ENCODE measurements around the gene CD101.

Gene CD101

DNA sequence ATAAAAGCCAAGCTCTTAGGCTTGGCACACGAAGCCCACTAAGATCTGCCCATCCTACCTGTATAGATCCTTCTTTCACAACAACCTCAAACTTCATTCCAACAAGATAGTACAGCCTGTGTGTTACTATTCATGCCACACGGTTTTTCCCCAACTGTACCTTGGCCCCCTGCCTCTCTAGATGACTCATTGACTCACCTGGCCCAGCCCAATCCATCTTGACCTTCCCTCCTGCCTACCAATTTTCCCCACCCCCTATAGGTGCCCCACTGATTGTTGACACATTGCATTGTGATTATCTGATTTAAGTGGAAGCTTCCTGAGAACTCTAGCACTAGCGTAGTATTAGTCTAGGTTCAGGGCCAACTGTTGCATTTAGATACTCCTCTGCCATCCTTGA lies 2.0 kb upstream of the CD101 start:
- no peaks in the 10 kb centered on the region for H3K27me3 ChIP-seq (ENCODE audit: control insufficient read depth, insufficient read depth, low read length)
- peaks cover 18% of the 10 kb centered on the region for H3K4me1 ChIP-seq (ENCODE audit: control insufficient read depth, insufficient read depth, low read length)
- H3K9ac ChIP-seq (ENCODE audit: low read depth, low read length), result no peak overlapping the region
- no peak overlapping the region for H3K4me3 ChIP-seq (ENCODE audit: low read depth, low read length)
- no peak overlapping the region for H3K27ac ChIP-seq (ENCODE audit: low read depth, low read length)
- H3K36me3 ChIP-seq (ENCODE audit: control insufficient read depth, insufficient read depth, low read length), result no peaks in the 10 kb centered on the region
- no peaks in the 10 kb centered on the region for H3K9me3 ChIP-seq (ENCODE audit: control insufficient read depth, insufficient read depth, low read length)

DNA sequence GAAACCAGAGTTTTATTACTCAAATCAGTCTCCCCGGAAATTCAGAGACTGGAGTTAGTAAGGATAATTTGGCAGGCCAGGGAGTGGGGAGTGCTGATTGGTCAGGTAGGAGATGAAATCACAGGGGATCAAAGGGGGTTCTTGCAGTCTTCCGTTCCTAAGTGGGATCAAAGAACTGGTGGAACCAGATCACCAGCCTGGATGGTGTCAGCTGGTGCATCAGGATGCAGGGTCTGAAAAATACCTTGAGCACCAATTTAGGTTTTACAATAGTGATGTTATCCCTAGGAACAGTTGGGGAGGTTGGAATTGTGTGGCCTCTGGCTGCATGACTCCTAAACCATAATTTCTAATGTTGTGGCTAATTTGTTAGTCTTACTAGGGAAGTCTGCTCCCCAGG lies 1.4 kb upstream of the CD101 start:
- Histone ChIP-seq H3K9ac (ENCODE audit: low read depth, low read length) (no peak overlapping the region), H3K36me3 (ENCODE audit: control insufficient read depth, insufficient read depth, low read length) (no peaks in the 10 kb centered on the region), H3K27ac (ENCODE audit: low read depth, low read length) (no peak overlapping the region), H3K4me3 (ENCODE audit: low read depth, low read length) (no peak overlapping the region), H3K9me3 (ENCODE audit: control insufficient read depth, insufficient read depth, low read length) (no peaks in the 10 kb centered on the region), H3K27me3 (ENCODE audit: control insufficient read depth, insufficient read depth, low read length) (no peaks in the 10 kb centered on the region), H3K4me1 (ENCODE audit: control insufficient read depth, insufficient read depth, low read length) (peaks cover 18% of the 10 kb centered on the region)

DNA sequence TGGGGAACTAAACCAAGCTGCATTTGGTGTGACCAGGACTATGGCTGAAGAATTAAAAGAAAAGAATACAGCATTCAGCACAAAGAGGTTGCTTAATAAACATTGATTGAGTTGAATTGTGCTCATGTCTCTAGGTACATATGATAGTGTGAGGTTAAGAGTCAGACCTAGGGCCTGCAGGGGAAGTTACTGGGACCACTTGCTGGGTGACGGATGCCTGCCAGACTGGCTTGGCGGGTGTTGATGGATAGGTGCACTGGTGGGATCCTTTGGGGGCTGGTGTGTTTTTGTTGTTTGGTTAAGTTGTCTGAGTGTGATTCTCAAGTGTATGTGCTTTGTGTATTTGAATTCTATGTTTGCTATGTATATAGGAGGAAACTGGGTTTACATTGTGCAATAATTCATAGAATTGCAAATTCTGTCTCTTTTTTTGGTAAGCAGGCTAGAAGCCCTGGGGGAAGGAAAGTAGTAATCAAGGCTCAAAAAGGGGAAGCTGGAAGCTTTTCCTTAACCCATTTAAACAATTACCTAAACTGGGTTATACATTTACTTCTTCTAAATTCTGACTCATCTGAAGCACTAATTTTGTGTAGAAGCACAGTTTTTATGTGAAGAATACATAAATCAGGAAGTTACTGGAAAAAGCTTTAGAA lies 1.8 kb downstream of the CD101 start:
- no peaks in the 10 kb centered on the region for H3K27me3 ChIP-seq (ENCODE audit: control insufficient read depth, insufficient read depth, low read length)
- H3K4me3 ChIP-seq (ENCODE audit: low read depth, low read length), result no peak overlapping the region
- H3K36me3 ChIP-seq (ENCODE audit: control insufficient read depth, insufficient read depth, low read length), result no peaks in the 10 kb centered on the region
- peak overlapping the region; percentile 22 for H3K27ac ChIP-seq (ENCODE audit: low read depth, low read length)
- H3K9ac ChIP-seq (ENCODE audit: low read depth, low read length), result no peak overlapping the region
- peaks cover 18% of the 10 kb centered on the region for H3K4me1 ChIP-seq (ENCODE audit: control insufficient read depth, insufficient read depth, low read length)
- H3K9me3 ChIP-seq (ENCODE audit: control insufficient read depth, insufficient read depth, low read length), result no peaks in the 10 kb centered on the region

DNA sequence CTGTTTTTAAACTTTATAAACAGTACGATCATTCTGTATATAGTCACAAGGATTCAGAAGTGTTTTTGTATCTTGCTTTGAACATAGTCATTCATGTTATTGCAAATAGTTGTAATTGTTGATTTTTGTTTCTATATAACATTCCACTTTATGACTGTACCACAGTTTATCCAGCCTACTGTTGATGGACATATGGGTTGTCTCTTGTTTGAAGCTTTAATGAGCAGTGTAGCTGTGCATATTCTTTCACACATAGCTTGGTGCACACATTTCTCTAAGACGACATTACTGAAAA lies 6.1 kb downstream of the CD101 start:
- H3K9me3 ChIP-seq (ENCODE audit: control insufficient read depth, insufficient read depth, low read length), result no peaks in the 10 kb centered on the region
- no peaks in the 10 kb centered on the region for H3K36me3 ChIP-seq (ENCODE audit: control insufficient read depth, insufficient read depth, low read length)
- no peak overlapping the region for H3K27ac ChIP-seq (ENCODE audit: low read depth, low read length)

DNA sequence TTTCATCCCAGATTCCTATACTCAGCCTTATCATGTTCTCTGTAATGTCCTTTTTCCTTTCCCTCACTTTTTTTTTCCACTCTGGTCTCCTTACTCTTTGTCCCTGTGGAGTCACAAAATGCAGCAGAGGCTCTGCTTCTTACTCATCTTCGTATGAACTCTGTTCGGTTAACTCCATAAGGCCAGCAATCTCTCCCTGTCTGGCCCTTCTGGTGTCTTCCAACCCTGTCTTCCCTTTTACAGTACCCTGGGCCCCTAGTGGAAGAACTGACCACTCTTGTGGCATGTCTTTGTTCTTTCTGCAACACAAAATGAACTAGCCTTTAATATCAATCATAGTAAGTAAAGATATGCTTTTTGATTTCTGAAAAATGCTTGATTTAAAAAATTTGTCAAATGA lies 7.1 kb downstream of the CD101 start:
- H3K27me3 ChIP-seq (ENCODE audit: control insufficient read depth, insufficient read depth, low read length), result no peaks in the 10 kb centered on the region
- no peaks in the 10 kb centered on the region for H3K36me3 ChIP-seq (ENCODE audit: control insufficient read depth, insufficient read depth, low read length)
- no peak overlapping the region for H3K9ac ChIP-seq (ENCODE audit: low read depth, low read length)
- peaks cover 15% of the 10 kb centered on the region for H3K4me1 ChIP-seq (ENCODE audit: control insufficient read depth, insufficient read depth, low read length)
- no peaks in the 10 kb centered on the region for H3K9me3 ChIP-seq (ENCODE audit: control insufficient read depth, insufficient read depth, low read length)
- H3K4me3 ChIP-seq (ENCODE audit: low read depth, low read length), result no peak overlapping the region
- H3K27ac ChIP-seq (ENCODE audit: low read depth, low read length), result no peak overlapping the region

More for the DNA sequence above, 6.1 kb downstream of the CD101 start:
- H3K27me3 ChIP-seq (ENCODE audit: control insufficient read depth, insufficient read depth, low read length), result no peaks in the 10 kb centered on the region
- peaks cover 25% of the 10 kb centered on the region for H3K4me1 ChIP-seq (ENCODE audit: control insufficient read depth, insufficient read depth, low read length)
- H3K4me3 ChIP-seq (ENCODE audit: low read depth, low read length), result no peak overlapping the region
- H3K9ac ChIP-seq (ENCODE audit: low read depth, low read length), result no peak overlapping the region

DNA sequence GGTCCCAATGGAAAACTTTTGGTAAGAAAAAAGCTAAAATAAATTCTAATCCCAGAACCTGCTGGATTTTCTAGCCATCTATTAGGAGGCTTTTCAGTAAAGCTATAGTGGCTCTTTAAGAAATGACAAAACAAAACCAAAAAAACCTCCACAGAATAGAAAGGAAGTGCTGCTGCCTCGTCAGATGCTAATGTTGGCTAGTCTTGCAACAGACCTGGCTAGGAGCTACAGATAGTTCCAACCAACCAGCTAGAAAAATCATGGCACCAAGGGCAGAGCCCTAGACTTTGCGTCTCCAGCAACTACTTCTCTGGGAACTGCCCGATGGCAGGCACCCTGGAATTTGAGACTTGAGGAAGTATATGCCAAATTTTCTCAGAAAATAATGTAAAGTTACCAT lies 7.6 kb downstream of the CD101 start:
- Histone ChIP-seq H3K4me3 (ENCODE audit: low read depth, low read length) (no peak overlapping the region), H3K36me3 (ENCODE audit: control insufficient read depth, insufficient read depth, low read length) (no peaks in the 10 kb centered on the region)

DNA sequence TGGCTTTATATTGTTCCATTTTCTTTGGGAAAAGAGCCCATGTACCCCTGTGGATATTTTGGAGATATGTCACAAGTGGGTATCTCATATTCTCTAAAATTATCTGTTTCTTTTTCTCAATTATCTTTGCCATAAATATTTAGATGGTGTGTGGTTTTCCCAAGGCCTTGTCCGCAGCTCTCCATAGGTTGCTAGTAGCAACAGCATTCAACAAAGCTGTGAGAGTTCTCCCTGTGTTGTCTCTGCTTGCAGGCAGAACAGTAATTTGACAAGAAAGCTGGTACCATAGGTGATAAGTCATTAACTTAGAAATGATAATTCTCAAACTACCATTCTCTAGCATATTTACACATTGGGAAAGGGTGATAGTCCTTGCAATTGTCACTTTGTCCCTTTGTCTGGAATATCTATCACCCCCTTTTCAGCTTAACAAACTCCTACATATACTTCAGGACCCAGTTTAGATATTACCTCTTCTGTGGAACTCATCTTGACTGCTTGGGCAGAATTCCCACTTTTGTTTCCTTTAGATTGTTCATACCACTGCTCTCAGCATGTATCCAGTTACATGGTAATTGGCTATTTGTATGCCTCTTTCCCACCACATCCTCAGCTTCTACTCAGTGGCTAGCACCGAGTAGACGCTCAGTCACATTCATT lies 8.9 kb downstream of the CD101 start:
- no peaks in the 10 kb centered on the region for H3K27me3 ChIP-seq (ENCODE audit: control insufficient read depth, insufficient read depth, low read length)
- no peak overlapping the region for H3K9ac ChIP-seq (ENCODE audit: low read depth, low read length)
- H3K36me3 ChIP-seq (ENCODE audit: control insufficient read depth, insufficient read depth, low read length), result no peaks in the 10 kb centered on the region
- no peaks in the 10 kb centered on the region for H3K9me3 ChIP-seq (ENCODE audit: control insufficient read depth, insufficient read depth, low read length)
- peaks cover 10% of the 10 kb centered on the region; the same call in 1 of the 2 replicates for H3K4me1 ChIP-seq (ENCODE audit: control insufficient read depth, insufficient read depth, low read length)
- H3K4me3 ChIP-seq (ENCODE audit: low read depth, low read length), result no peak overlapping the region
- H3K27ac ChIP-seq (ENCODE audit: low read depth, low read length), result no peak overlapping the region

More for the DNA sequence above, 7.6 kb downstream of the CD101 start:
- Histone ChIP-seq H3K4me1 (ENCODE audit: control insufficient read depth, insufficient read depth, low read length) (peaks cover 10% of the 10 kb centered on the region), H3K9me3 (ENCODE audit: control insufficient read depth, insufficient read depth, low read length) (no peaks in the 10 kb centered on the region), H3K9ac (ENCODE audit: low read depth, low read length) (no peak overlapping the region), H3K27me3 (ENCODE audit: control insufficient read depth, insufficient read depth, low read length) (no peaks in the 10 kb centered on the region), H3K27ac (ENCODE audit: low read depth, low read length) (no peak overlapping the region)

DNA sequence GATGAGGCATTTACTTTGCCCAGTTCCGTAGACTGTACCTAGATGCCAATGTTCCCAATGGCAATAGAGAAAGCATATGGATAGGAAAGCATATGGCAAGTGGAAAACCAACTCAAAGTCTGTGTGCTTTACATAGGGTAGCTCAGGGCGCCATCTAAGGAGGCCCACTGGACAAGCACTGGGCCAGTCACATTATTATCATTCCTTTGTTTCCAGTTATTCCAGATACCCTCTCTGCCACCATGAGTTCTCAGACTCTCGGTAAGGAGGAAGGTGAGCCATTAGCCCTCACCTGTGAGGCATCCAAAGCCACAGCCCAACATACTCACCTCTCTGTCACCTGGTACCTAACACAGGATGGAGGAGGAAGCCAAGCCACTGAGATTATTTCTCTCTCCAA lies 9.8 kb downstream of the CD101 start:
- H3K9me3 ChIP-seq (ENCODE audit: control insufficient read depth, insufficient read depth, low read length), result no peaks in the 10 kb centered on the region
- H3K9ac ChIP-seq (ENCODE audit: low read depth, low read length), result no peak overlapping the region
- H3K27ac ChIP-seq (ENCODE audit: low read depth, low read length), result no peak overlapping the region
- peaks cover 13% of the 10 kb centered on the region; the same call in 1 of the 2 replicates for H3K4me1 ChIP-seq (ENCODE audit: control insufficient read depth, insufficient read depth, low read length)
- no peak overlapping the region for H3K4me3 ChIP-seq (ENCODE audit: low read depth, low read length)
- H3K36me3 ChIP-seq (ENCODE audit: control insufficient read depth, insufficient read depth, low read length), result no peaks in the 10 kb centered on the region
- H3K27me3 ChIP-seq (ENCODE audit: control insufficient read depth, insufficient read depth, low read length), result no peaks in the 10 kb centered on the region

DNA sequence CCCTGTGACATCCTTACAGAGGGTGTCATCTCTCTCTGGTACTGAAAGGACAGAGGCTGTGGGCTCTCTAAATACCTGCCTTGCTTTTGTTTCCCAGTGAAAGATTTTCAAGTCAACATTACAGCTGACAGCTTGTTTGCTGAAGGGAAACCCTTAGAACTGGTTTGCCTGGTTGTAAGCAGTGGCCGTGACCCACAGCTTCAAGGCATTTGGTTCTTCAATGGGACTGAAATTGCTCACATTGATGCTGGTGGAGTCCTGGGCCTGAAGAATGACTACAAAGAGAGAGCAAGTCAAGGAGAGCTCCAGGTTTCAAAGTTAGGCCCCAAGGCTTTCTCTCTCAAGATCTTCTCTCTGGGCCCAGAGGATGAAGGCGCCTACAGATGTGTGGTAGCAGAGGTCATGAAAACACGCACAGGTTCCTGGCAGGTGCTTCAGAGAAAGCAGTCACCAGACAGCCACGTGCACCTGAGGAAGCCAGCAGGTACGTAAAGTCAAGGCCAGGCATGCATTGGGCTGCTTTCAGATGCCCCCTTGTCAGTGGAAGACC lies 11.8 kb downstream of the CD101 start:
- no peak overlapping the region for H3K27ac ChIP-seq (ENCODE audit: low read depth, low read length)

DNA sequence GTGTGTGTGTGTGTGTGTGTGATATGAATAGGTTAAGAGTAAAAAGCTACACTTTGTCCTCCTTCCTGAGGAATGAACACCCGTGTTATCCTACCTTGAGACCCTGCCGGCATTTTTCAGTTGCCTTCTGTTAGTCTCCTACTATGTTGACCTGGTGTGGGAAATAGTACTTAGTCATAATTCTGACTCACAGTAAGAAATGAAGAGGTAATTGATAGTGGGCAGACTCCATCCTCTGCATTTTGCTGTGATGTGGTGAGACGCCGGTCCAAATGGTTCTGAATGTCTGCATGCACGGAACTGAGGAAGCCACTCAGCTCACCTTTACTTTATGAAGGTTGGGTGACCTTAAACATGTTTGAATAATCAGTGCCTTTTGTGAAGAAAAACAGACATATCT lies 12.6 kb downstream of the CD101 start:
- Histone ChIP-seq H3K36me3 (ENCODE audit: control insufficient read depth, insufficient read depth, low read length) (no peaks in the 10 kb centered on the region), H3K4me1 (ENCODE audit: control insufficient read depth, insufficient read depth, low read length) (peaks cover 13% of the 10 kb centered on the region; the same call in 1 of the 2 replicates), H3K27me3 (ENCODE audit: control insufficient read depth, insufficient read depth, low read length) (no peaks in the 10 kb centered on the region), H3K4me3 (ENCODE audit: low read depth, low read length) (no peak overlapping the region), H3K27ac (ENCODE audit: low read depth, low read length) (no peak overlapping the region), H3K9ac (ENCODE audit: low read depth, low read length) (no peak overlapping the region), H3K9me3 (ENCODE audit: control insufficient read depth, insufficient read depth, low read length) (no peaks in the 10 kb centered on the region)

More for the DNA sequence above, 11.8 kb downstream of the CD101 start:
- H3K36me3 ChIP-seq (ENCODE audit: control insufficient read depth, insufficient read depth, low read length), result no peaks in the 10 kb centered on the region
- H3K4me1 ChIP-seq (ENCODE audit: control insufficient read depth, insufficient read depth, low read length), result peaks cover 13% of the 10 kb centered on the region; the same call in 1 of the 2 replicates
- no peak overlapping the region for H3K9ac ChIP-seq (ENCODE audit: low read depth, low read length)
- no peaks in the 10 kb centered on the region for H3K9me3 ChIP-seq (ENCODE audit: control insufficient read depth, insufficient read depth, low read length)
- no peaks in the 10 kb centered on the region for H3K27me3 ChIP-seq (ENCODE audit: control insufficient read depth, insufficient read depth, low read length)
- H3K4me3 ChIP-seq (ENCODE audit: low read depth, low read length), result no peak overlapping the region

DNA sequence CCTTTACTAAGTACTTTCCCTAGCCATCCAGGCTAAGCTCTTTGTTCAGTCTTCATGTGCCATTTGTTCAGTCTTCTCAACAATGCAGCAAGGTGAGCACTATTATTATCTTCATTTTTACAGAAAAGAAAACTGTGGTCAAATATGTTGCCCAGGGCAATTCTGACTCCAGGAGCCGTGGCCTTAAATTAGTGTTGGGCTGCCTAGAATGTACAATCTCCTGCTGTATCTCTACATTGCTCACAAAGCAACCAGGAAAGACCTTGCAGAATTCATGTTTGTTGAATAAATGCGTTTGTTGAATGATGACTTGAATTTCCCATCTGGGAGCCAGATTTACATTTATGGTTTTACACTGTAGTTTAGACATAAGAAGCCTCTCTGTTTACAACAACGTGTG lies 14.2 kb downstream of the CD101 start:
- Histone ChIP-seq H3K27me3 (ENCODE audit: control insufficient read depth, insufficient read depth, low read length) (no peaks in the 10 kb centered on the region), H3K9me3 (ENCODE audit: control insufficient read depth, insufficient read depth, low read length) (no peaks in the 10 kb centered on the region), H3K9ac (ENCODE audit: low read depth, low read length) (no peak overlapping the region), H3K4me3 (ENCODE audit: low read depth, low read length) (no peak overlapping the region), H3K4me1 (ENCODE audit: control insufficient read depth, insufficient read depth, low read length) (peaks cover 9% of the 10 kb centered on the region; the same call in 1 of the 2 replicates), H3K27ac (ENCODE audit: low read depth, low read length) (no peak overlapping the region), H3K36me3 (ENCODE audit: control insufficient read depth, insufficient read depth, low read length) (no peaks in the 10 kb centered on the region)

Data from HUES48 (cell line).